UCSD-AML1 (cell line): ENCODE measurements around the gene LIN9.
"Not testable (repeated sequence)": the region's sequence is repeated elsewhere in the genome, so short reads cannot be mapped to it uniquely, and the experiment has no call there.

Source experiments
- DNase-seq: peaks from one replicate; lab custom pipeline; 2025; ENCODE audit not compliant: unreplicated experiment; lab: John Stamatoyannopoulos, UW

Gene LIN9

DNA sequence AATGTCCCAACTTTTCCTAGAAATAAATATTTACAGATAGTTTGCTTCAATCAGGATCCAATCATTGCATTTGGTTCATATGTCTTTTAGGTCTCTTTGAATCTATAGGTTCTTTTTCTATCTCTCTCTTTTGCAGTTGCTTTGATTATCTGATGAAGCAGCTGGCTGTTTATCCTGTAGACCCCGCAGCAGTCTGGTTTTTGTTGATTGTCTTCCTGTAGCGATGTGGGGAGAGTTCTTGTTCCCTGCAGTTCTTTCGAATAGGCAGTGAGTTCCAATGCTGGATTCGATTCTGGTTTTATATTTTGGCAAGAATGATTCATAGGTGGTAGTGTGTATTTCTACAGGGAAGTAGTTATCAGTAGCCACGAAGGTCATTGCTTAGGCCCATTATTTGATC, 92.9 kb downstream of the LIN9 start:
- no peak for DNase-seq

DNA sequence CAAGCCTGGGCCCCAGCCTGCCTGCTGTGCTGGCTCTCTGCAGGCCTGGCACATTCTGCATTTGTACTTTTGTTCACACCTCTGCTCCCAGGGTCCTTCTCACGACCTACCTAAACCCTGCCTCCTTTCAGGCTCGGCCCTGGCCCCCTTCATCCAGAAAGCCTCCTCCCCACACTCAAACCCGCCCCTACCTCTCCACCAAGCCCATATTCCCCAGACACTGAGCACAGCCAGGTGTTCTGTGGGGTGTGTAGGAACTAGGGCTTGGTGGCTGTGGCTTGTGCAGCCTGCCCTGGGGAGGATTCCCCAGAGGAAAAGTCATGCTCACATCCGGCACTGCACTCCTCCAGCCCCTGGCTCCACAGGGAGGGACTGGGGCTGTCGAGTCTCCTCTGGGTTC, 93.7 kb downstream of the LIN9 start:
- no peak for DNase-seq

DNA sequence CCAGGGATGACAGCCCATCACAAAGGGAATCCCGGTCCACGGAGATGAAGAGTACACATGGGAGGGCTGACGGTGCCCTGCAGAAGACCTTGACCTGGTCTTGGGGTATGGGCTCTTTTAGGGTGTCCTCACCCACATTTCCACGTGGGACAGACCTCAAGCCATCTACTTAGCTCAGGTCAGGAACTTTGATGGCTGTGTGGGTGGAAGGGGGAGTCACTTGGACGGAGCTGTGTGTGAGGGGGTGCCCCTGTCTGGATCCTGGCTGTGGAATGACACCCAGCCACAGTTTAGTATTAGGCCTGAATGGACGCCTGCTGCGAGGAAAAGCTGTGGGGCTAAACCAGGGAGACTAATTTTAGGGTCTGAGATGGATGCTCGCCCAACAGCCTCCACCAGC, 96.4 kb downstream of the LIN9 start:
- no peak for DNase-seq

DNA sequence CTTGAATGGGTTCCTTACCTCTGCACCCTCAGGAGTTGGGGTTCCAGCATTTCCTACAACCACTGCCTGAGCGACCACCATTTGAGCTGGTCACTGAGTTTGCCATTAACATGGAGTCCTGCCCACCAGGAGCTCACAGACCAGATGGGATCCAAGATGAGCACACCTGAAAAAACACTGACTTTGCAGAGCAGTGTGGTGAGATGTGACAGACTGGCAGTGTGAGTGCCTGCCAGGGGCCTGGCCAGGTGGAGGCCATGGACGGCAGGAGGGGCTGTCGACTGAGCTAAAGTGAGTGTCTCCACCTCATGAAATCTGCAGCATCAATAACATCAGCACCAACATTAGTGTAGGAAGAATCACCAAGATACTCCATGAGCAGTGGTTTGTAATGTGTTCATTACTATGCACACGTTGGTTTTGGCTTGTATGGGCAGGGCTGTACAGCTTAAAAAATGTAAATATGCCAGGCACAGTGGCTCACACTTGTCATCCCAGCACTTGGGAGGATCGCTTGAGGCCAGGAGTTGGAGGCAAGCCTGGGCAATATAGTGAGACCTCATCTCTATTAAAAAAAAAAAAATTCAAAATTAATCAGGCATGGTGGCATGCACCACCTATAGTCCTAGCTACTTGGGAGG, 97.7 kb downstream of the LIN9 start:
- no peak for DNase-seq

DNA sequence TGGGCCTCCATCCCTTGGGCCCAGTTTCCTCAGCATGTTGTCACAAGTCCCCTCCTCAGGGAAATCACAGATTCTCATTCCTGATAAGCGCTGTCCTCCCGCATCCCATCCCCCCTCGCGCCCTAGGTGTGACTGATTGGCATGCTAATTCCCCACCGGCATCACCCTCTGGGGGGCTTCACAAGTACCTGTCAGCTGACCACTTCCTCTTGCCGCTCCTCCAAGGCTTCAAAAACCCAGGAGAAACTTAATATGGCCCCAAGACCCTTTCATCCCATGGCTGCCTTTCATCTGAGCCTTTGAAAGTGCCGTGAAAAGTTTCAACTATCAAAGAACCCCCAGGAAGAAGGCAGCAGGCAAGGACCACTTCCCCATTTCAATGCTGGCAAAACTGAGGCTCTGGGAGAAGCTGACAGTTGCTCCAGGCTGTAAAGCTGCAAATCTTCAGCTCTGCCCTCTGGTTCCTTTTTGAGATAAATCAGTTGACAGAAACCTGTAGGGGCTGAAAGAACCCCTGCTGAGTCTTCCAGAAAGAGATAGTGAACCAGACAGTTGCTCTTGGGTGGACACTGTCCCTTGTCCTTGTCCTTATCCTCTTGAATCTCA, 98.3 kb downstream of the LIN9 start:
- no peak for DNase-seq

DNA sequence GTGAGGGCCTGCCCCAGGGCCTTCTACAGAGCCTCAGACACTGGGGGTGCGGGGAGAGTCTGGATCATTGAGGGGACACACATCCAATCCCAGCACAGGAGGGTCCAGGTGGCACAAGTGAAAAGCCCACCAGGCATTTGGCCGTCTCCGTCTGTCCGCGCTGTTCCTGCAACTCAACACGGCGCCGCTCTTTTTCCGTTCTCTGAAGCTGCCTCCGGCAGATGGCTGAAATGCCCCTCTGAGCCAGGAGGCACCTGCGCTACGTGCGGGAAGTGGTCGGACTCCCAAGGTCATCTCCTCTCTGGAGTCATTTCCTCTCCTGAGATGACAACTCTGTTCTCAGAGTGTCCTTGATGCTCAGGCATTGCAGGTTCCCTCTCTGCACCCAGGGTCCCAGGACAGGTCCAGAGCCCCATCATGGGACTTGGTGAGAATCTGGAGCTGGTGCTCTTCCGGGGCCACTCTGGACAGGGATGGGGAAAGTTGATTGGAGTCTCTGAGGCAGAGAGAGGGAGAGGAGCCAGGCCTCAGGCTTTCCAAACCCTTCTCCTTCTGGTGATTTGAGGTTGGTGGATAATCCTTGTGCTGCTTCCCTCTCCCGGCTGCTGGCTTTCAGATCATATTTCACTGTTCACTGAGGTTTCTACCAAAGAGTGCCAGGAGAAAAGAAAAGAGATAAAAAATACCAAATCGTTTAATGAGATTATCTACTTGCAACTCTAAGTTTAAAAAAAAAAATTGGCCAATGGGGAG, 99.5 kb downstream of the LIN9 start:
- DNase-seq, result no peak

DNA sequence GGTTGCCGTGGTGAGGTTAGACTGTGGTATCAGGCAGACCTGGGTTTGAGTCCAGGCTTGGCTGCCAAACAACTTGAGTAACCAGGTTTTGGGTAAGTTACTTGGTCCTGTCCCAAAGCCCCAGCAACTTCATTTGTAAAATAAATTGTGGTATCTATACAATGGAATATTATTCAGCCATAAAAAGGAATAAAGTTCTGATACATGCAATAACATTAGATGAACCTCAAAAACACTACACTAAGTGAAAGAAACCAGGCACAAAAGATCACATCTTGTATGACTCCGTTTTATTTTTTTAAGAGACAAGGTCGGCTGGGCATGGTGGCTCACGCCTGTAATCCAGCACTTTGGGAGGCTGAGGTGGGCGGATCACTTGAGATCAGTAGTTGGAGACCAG, 101.9 kb downstream of the LIN9 start:
- DNase-seq, result no peak

DNA sequence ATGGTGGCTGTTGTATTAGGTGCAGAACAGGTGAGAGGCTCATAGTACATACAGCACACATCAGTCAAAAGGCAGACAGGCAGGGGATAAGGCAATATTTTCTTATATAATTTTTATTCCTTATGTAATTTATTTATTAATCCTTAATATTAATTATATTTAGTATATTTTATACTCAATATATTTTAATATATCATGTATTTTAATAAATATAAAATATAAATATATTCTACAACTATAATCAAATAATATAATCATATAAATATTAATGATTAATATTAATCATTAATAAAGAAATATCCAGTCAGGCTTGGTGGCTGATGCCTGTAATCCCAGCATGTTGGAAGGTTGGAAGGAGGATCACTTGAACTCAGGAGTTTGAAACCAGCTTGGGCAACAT, 104.8 kb downstream of the LIN9 start:
- no peak for DNase-seq

DNA sequence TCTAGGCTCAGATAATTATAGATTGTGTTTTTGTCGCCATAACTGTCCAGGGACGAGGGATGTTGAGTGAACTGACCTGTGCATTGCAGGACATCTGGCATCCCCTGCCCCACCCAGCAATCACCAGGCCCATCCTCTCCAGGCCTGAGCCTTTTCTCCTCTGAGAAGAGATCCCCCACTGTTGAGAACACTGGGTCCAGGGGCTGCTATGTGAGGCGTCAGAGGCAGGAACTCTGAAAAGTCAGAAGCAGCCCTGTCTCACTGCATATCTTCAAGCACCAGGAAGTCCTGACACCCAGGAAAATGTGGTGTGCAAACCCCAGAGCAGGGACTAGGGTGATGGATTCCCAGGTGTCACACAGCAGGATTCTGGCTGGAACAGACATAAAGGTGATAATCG, 105.3 kb downstream of the LIN9 start:
- no peak for DNase-seq

DNA sequence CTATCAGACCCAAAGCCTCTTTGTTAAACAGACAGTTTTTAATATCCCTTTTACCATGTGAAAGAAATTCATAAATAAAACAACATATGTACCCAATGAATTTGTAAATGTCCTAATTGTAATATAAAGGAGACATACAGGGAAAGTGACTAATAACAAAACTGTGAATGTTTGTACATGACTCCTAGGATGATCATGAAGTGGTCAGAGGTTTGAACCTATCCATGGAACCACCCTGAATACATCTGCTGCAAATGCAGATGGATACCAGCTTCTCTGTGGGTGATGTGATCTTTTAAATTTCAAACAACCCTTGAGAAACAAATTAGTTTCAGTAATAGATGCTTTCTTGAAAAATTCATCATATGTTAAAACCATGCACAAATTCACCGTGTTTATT, 105.7 kb downstream of the LIN9 start:
- no peak for DNase-seq

DNA sequence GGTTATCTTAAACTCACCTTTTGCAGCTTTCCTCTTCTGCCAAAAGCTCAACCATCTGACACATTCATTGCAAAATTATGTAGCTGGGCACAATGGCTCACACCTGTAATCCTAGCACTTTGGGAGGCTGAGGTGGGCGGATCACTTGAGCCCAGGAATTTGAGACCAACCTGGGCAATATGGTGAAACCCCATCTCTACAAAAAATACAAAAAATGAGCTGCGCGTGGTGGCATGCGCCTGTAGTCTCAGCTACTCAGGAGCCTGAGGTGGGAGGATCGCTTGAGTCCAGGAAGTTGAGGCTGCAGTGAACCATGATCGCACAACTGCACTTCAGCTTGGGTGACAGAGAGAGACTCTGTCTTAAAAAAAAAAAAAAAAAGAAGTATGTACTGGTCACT, 106.3 kb downstream of the LIN9 start:
- not testable (repeated sequence) for DNase-seq

DNA sequence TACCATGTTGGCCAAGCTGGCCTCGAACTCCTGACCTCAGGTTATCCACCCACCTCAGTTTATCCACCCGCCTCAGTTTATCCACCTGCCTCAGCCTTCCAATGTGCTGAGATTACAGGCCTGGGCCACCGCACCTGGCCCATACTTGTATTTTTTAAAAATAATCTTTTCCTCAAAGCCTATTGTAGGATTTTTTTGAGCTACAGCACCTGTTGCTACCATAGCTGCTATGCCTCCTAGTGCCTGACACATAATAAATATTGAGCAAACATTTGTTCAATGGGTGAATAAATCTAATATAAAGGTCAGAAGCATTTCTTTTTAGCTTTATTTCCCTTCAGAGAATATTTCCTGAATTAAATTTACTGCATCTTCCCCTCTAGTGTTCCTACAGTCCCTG, 106.7 kb downstream of the LIN9 start:
- DNase-seq, result no peak

DNA sequence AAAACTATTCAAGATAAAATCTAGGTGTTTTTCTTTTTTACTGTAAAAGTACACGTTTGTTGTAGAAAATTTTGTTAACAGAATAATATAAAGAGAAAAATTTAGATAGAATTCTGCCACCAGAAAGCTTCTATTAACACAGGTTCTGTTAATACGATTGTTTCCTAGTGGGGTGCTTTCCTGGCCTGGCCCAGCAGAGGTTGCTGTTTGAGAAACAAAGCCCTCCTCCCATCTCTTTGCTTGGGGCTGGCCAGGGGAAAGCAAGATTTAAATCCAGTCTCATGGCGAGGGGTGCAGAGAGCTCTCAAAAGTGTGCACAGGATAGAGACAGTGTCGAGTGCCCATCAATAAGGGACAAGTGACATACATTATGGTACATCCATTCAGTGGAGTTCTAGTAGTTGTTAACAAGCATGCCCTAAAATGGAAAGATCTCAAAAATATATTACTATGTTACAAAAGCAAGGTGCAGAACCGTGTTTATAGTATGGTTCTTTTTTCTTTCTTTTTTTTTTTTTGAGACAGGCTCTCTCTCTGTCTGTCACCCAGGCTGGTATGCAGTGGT, 107.9 kb downstream of the LIN9 start:
- DNase-seq, result peak; percentile 24

DNA sequence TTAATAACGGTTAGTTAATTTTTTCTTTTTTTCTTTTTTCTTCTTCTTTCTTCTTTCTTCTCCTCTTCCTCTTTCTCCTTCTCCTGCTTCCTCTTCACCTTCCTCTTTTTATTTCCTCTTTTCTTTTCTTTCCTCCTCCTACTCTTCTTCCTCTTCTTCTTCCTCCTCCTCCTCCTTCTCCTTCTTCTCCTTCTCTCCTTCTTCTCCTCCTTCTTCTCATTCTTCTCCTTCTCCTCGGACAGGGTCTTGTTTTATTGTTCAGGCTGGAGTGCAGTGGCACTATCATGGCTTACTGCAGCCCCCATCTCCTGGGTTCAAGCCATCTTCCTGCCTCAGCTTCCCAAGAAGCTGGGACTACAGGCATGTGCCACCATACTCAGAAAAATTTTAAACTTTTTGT, 109.0 kb downstream of the LIN9 start:
- DNase-seq, result no peak

DNA sequence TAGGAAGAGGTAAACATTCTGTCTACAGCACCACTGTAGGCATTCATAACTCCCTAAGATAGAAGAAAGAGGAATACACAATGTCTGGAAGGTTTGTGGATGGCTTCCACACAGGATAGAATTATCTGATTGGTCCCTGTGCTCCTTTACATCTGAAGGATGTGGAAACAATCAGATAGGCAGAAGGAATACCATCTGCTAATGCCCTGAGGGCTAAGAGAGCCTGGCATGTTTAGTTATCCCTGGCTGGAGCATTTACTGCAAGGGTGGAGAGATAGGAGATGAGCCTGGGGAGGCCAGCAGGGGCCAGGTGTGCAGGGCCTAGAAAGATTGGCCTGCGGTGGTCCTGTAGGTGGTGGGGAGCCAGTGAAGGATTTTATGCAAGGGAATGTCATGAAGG, 113.8 kb downstream of the LIN9 start:
- no peak for DNase-seq

DNA sequence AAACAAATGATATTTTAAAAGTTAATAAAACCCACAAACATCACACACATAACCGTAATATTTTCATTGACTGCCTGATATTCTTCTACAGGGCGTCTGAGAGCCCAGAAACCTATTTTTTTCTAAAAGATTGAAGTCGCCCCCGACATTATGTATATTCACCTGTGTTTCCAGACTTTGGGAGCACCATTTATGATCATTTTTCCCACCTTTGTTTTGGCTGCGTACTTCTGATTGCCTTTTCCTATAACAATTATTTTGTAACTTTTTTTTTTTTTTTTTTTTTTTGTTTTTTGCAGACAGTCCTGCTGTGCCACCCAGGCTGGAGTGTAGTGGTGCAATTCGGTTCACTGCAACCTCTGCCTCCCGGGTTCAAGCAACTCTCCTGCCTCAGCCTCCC, 121.6 kb downstream of the LIN9 start:
- DNase-seq, result no peak

DNA sequence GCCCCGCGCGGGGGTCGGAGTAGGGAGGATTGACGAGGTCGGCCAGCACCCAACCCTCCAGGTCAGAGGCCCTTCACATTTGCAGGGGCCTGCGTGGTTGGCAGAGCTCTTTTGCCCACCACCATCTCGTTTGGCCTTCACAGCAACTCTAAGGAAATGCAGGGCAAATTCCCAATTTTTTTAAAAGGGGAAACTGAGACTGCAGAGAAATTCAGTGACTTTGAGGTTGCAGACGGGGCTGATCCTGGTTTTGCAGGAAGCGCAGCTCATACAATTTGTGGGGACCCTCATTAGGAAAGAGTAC, 122.0 kb downstream of the LIN9 start:
- DNase-seq, result no peak

DNA sequence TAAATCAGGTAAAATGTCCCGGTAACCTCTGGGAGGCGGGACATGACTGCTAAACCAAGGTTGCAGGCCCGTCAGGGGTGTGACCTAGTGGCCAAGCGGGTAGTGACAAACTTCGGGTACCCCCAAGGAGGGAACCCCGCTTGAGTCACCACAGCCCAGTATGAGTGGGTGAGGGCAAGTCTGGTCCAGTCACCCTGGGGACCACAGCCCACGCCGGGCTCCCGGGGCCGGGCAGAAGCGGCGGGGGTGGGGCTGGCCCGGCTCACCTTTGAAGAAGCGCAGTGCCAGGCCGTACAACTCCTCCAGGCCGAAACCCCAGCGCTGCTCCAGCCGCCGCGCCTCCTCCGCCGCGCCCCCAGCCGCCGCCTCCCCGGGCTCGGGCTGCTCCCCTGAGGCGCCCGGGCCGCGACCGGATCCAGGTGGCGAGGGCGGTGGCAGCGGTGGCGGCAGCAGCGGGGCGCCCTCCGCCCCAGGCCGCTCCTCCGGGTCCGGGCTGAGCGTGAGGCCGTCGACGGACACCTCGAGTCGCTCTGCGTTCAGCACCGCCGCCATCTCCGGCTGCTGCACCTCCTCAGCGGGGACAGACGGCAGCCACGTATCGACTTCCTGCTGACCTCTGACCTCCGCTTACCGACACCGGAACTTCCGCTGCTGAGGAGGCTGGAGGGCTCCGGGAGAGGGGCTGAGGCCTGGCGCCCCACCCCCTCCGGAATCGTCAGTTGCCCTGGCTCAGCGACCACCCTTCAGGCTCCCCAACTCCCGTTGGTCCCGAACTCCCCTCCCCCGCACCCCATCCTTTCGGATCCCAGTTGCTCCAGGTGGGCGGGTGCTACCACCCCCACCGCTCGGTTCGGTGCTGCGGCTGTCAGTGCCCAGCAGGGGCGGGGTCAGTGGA, 122.6 kb downstream of the LIN9 start, which contains the start of gene ACBD3:
ACBD3 (minus strand) TSS at position 618 of the 895 bp plus-strand sequence; CDS start at position 552, 66 bp downstream.
- peak; percentile 83 for DNase-seq

DNA sequence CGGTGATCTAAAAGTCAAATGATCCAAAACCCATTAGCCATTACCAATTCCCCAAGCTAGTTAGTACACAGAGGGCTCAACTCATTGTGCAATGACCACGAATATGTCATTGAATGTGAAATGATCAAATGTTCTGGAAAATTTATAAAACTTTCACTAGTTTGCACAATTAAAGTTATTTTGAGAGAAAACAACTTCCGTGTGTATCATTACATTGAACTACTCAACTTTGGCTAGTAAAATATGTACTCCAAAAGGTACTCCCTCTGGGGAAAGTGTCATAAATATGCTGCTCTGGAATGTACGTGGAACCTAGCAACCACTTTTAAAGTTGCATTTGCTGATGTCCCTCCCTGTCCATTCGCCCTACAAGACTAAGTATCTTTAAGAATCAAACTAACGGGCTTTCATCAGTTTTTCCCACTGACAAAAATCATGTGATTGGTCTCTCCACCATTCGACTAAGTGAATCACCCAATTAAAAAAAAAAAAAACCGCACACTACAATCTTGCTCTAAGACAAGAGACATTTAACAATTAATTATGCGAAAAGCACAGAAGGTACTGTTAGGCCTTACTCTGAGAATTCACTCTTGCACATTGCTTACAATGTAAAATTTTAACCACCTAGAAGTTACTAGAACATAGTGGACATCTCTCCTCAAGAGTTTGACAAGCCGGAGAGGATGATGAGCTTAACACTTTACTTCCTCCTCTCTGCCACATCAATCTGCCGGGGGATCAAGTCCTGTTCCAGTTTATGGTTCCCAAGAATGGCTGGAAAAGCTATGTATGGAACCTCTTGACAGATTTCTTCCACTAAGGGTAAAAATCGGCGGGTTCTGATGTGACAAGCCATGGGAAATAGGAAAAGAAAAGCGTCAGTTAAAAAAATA, 123.6 kb downstream of the LIN9 start:
- no peak for DNase-seq

DNA sequence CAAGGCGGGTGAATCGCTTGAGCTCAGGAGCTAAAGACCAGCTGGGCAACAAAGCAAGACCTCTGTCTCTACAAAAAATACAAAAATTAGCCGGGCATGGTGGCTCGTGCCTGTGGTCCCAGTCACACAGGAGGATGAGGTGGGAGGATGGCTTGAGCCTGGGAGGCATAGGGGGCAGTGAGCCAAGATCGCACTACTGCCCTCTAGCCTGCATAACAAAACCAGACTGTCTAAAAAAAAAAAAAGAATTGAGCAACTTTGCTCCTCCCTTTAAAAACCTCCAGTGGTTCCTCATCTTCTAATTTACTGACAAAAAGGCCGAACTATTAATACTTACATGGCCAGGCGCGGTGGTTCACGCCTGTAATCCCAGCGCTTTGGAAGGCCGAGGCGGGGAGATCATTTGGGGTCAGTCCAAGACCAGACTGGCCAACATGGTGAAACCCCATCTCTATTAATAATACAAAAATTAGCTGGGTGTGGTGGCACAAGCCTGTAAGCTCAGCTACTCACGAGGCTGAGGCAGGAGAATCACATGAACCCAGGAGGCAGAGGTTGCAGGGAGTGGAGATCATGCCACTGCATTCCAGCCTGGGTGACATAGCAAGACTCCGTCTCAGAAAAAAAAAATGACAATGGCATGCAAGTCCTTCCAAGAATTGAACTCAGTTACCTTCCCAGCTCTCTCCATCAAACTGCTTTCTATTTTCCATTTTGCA, 126.8 kb downstream of the LIN9 start:
- DNase-seq, result peak; percentile 31
